Ureter (tissue), 1 donor: ENCODE measurements around the gene FANCF. TPM values are rescaled to one million over a fixed set of nuclear protein-coding genes. Genes with fewer than 3 reads are reported as not detected.
"Not testable (repeated sequence)": the region's sequence is repeated elsewhere in the genome, so short reads cannot be mapped to it uniquely, and the experiment has no call there.

ENCODE experiments used
- DNase-seq: peaks from one replicate; pipeline ENCODE4 v3.0.0-alpha.2; 2020; ENCODE audit warnings: low spot score
- total RNA-seq: library from RNA; stranded (reverse); gene quantifications from one replicate; pipeline ENCODE4 v1.2.4, GENCODE V29; 2023
- donor health status: DM: yes; HTN: yes; CAD: no.

Gene FANCF
- 17.9 TPM for total RNA-seq

GRCh38 chr11:22625448-22626287 is at the start of gene FANCF:
Gene FANCF, minus strand, starts transcription at chr11:22625823. Its CDS starts 13 bp downstream, at chr11:22625810.
- peak; percentile 98 for DNase-seq

DNA sequence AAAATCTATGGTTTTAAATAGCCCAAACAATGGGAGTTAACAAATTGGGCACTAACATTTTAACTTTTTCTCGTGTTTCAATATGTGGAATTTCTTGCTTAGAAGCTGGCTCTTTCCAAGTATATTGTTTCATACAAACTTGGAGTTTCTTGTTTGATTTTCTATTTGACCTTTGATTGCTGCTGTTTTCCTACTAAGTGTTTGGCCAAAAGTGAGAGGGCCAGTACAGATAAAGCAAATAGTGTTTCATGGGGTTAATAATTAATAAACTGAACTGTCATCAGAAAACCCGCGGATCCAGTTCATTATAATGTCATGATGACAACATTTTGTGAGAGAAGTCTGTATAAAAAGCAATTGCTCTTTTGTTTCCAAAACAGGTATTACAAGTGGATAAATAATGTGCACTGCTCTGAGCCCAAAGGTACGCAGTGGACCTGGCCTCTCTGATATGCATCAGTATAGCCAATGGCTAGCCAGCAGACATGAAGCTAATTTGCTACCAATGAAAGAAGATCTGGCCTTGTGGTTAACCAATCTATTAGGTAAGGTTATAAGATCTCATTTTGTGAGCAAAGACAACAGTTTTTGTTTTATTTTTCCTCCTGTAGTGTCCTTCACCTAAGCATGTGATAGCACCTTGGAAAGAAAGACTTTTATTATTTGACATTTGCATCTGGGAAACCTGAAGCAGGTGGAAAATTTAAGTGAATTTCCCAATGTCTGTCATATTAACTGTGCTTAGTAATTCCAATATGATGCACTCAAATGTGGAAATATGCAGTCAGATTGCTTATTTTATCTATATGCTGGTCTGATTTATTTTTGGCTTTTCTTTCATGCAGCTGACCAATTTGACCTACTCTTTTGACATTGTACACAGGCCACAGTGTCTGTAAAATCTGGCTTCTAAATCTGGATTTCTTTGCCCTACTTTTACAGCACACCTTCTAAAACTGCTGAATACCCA is 49.1 kb upstream of the FANCF start:
- DNase-seq = no peak

DNA sequence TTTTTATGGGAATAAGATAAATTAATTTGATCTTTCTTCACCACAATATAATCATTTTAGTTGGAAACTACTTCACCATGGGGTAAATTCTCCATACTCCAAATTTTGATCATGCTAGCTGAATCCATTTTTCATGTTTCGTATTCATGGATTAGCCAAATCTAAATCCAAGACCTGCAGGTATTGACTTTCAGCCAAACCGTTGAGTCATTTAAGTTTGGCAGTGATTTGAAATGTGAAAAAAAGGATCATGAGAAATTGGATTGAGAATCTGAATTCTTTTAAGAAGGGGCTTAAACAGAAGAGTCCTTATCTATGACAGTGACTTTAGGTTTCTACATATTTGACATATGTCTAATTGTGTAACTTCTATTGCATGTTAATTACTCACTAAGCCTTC is 46.1 kb upstream of the FANCF start:
- DNase-seq = no peak

GRCh38 chr11:22670830-22671229 is 45.2 kb upstream of the FANCF start:
- no peak for DNase-seq

GRCh38 chr11:22669368-22669767 is 43.7 kb upstream of the FANCF start:
- no peak for DNase-seq

- no peak for DNase-seq
These were observed 42.6 kb upstream of the FANCF start for GRCh38 chr11:22668005-22668796.

DNA sequence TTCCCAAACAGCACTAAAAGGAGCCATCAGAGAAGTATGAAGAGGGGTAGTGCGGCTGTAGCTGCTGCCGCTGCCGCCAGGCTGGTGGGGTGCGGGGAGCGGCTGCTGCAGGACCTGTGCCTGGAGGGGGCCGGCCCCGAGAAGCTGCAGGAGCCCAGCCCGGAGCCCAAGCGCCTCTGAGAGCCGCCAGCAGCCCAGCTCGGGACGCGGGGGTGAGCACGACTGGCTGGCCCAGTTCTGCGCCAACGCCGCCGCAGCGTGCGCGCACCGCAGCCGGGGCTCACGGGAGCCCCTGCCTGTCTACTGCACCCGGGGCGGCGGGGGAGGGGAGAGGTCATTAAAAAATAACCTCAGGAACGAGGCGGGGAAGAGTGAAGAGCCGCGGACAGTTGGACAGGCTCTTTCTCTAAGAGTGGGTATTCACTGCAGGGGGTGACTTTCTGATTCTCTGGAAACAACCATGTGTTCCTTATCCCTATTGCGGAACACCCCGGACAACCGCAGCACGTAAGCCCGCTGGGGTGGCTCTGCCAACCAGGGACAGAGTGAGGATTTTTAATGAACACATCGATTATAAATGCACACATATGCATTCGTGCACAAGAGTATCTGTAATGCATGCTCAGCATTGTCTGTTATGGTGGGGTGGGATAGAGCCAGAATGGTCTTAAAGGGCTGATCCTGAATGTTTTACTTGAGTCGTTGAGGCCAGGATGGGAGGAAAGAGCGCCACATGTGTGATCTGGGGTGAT is 41.2 kb upstream of the FANCF start:
- DNase-seq = no peak

- no peak for DNase-seq
These were observed 40.7 kb upstream of the FANCF start, which contains the start of gene GAS2 for GRCh38 chr11:22666325-22666687. Gene GAS2, plus strand, starts transcription at chr11:22666611. Its CDS starts 8,259 bp downstream, at chr11:22674870.

DNA sequence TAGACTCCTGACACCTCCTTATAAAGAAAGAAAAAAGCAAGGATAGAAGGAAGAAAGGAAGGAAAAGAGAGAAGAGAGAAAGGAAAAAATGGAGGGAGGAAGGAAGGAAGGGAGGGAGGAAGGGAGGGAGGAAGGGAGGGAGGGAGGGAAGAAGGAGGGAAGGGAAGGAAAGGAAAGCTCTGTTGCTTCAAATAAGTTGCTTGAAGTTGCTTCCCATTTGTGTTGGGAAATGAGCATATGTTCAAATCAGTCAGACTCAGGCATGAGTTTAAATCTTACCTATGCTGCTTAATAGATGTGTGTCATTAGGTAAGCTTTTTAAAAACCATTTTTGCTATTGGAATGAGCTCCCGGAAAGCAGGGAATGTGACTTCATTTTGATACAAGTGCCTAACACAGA is 34.2 kb upstream of the FANCF start:
- DNase-seq = no peak

DNA sequence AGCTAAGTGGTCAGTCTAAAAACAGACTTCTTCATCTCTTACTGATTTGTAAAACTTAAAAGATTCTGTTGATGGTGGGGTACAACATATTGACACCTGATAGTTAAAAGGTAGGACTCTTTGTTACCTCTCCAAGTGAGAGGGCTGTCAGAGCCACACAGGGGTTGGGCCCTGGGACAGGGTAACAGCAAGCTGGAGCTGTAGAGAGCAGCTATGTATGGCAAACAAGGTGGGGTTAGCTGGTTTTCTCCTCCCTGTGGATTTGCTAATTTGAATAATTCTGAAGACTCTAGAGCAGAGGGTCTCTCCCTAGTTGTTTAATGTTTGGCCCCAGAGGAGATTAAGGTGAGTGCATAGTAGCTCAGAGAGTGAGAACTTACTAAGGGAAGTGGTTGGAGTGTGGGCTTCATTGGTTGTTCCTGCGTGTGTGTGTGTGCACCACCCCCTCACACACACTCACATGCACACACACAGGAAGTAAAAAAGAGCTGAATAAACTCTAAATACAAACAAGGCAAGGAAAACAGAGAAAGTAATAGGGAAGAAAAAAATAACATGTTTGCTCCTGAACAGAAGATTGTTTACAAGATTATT is 31.6 kb upstream of the FANCF start:
- DNase-seq = no peak

DNA sequence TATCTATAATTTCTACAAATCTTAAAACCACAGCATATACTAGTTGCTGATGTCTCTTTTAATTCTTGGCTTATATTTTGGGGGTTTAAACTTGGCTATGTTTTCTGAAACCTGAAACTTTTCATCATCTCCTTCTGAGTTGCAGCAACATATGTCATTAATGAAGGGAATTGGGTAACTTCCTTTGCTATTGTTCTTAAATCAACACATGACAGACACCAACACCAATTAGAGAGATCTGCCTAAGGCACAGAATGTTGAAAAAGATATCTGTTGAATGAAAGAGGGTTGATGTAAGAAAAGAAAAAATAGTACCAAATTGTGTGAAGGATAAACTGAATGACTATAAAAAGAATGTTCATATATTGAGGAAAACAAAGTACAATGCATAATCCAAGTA is 30.5 kb upstream of the FANCF start:
- DNase-seq = no peak

- not testable (repeated sequence) for DNase-seq
These were observed 26.7 kb upstream of the FANCF start for GRCh38 chr11:22652346-22652745.

DNA sequence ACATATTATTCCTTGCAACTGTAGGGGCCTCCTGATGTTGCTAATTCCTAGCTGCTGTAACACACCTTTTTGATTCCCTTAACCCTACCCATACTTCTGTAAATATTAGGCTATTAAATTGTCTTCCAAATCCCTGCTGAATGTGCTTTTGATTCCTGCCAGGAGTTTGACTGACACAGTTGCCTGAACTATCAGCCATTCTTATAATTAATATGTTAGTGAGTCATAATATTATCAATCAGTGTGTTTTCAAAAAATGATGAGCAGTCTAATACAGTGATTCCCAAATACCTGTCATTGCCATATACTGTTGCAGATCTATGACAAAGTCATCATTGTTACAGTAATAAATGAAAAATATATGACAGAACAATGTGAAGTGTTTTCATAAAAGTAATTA is 15.9 kb upstream of the FANCF start:
- DNase-seq = no peak

GRCh38 chr11:22640862-22641261 is 15.2 kb upstream of the FANCF start:
- no peak for DNase-seq

DNA sequence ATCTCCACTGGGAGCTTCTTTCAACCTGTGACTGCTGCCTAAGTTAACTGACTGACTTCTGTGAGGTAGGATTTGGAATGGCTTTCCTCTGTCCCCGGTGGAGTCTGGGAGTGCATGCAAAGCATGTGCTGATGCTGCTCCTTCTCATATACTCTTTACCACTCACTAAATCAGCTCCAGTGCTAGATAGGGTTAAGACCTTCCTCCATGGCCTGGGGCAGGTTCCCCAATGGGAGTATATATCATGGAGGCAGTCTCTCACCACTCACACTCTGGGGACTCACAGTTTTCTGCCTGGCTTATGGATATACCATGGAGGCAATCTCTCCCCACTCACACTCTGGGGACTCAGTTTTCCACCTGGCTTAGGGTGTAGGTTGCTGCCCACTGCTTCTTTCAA is 10.1 kb upstream of the FANCF start:
- DNase-seq = no peak

- DNase-seq = no peak
These were observed 9.4 kb upstream of the FANCF start for GRCh38 chr11:22634897-22635629.

DNA sequence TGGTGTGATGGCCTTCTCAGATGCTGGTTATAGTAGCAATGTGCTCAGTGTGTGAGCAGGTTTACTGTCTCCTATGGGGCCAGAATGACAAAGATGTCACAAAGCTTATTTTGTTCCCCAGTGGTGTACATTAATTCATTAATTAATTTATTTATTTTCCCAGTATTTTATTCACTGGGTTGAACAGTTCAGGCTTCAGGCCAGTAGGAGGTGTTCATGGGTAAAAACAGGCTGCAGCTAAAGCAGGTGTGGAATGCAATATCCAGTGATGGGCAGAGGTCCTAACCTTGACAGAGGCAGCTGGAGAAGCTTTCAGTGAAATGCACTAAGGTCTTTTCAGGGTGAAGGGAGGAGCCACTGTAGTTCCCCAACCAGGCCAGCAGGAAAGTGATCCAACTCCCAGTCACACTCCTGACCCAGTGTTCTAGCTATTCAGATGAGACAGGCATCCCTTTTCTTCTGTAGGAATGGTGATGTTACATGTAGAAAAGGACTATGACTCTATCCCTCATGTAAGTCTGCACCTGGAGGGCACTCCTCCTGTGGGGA is 7.8 kb upstream of the FANCF start:
- no peak for DNase-seq

DNA sequence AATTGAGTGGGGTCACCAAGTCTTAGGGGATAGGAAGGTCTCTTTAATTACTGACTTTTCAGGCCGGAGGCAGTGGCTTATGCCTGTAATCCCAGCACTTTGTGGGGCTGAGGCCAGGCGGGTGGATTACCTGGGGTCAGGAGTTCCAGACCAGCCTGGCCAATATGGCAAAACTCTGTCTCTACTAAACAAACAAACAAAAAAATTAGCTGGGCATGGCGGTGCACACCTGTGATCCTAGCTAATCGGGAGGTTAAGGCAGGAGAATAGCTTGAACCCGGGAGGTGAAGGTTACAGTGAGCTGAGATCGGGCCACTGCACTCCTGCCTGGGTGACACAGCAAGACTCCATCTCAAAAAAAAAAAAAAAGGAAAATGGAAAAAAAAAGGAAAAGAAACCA is 1.8 kb upstream of the FANCF start:
- no peak for DNase-seq

DNA sequence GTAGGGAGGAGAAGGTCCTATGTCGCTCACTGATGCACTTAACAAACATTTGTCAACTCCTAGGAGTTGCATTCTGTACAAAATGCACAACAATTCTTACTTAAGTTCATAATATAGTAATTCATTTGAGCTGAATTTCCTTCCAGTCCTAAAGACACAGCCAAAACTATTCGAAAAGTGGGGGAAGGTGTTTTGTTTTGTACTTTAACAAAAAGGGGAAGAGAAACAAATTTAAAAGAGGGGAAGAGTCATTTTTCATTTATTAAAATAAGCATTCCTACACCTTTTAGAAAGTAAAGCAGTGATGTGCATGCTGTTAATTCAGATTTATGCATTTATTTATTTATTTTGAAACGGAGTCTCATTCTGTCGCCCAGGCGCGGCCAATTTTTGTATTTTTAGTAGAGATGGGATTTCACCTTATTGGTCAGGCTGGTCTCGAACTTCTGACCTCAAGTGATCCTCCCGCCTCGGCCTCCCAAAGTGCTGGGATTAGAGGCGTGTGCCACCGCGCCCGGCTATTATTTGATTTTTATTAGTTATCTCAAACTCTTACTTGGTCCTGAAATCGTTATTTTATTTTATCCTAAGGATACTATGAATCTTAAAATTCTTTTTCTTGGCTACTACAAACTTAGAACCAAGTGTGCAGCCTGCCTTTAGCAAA is 1.1 kb upstream of the FANCF start:
- DNase-seq = no peak
